ENCODE results near the gene WDPCP. TPM values are rescaled to one million over a fixed set of nuclear protein-coding genes. Genes with fewer than 3 reads are reported as not detected.
"Not testable (repeated sequence)": the region's sequence is repeated elsewhere in the genome, so short reads cannot be mapped to it uniquely, and the experiment has no call there.

WDPCP gene
- total RNA-seq, 5 donors from 2014 or later (not counting 1 experiment from before 2014, with no cell fraction given), result 8.5 to 19.0 (median 11.5) TPM

DNA sequence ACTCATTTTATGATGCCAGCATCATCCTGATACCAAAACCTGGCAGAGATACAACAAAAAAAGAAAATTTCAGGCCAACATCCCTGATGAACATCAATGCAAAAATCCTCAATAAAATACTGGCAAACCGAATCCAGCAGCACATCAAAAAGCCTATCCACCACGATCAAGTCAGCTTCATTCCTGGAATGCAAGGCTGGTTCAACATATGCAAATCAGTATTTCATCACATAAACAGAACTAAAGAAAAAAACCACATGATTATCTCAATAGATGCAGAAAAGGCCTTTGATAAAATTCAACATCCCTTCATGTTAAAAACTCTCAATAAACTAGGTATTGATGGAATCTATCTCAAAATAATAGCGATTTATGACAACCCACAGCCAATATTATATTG is 29.4 kb downstream of the WDPCP start:
- H3K27ac Mint-ChIP-seq; CTCF ChIA-PET; H3K4me1 ChIP-seq (ENCODE audit: control insufficient read depth in 1 of 2, extremely low read depth in 1 of 2, insufficient read depth in 2 of 2, low read length in 2 of 2); H3K27me3 Mint-ChIP-seq; H3K4me3 ChIP-seq (ENCODE audit: control insufficient read depth in 1 of 2, extremely low read depth in 1 of 2, low read length in 1 of 2); ATAC-seq (replicated peaks in 1 of 4); H3K27me3 ChIP-seq (replicated peaks in 1 of 2; ENCODE audit: control insufficient read depth in 2 of 2, extremely low read depth in 1 of 2, insufficient read depth in 2 of 2, low read length in 1 of 2); DNase-seq; H3K36me3 ChIP-seq (ENCODE audit: control insufficient read depth in 2 of 2, extremely low read depth in 1 of 2, insufficient read depth in 1 of 2, low read length in 1 of 2); POLR2A ChIA-PET; H3K27ac ChIP-seq (ENCODE audit: low read length); H3K9me3 ChIP-seq: not testable (repeated sequence)
- peaks cover 18 to 47% (median 20%) of the 10 kb centered on the region in 3 donors for H3K9me3 Mint-ChIP-seq
- H3K4me3 Mint-ChIP-seq, result peak overlapping the region in 1 of 3 donors; percentile 6
- 66% methylated on average over 2 of the region's 3 CpGs for WGBS (ENCODE audit: insufficient coverage)
- H3K4me1 Mint-ChIP-seq, result peaks cover 7 to 12% (median 9%) of the 10 kb centered on the region in 3 donors
- peaks cover 75% of the 10 kb centered on the region for H3K36me3 Mint-ChIP-seq

DNA sequence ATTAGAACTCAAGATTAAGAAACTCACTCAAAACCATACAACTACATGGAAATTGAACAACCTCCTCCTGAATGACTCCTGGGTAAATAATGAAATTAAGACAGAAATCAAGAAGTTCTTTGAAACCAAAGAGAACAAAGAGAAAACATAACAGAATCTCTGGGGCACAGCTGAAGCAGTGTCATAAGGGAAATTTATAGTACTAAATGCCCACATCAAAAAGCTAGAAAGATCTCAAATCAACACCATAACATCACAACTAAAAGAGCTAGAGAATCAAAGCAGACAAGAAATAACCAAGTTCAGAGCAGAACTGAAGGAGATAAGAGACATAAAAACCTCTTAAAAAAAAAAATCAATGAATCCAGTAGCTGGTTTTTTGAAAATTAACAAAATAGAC is 30.5 kb downstream of the WDPCP start:
- ATAC-seq (replicated peaks in 1 of 4); H3K9me3 ChIP-seq; DNase-seq; H3K27me3 Mint-ChIP-seq; H3K4me1 ChIP-seq (ENCODE audit: control insufficient read depth in 1 of 2, extremely low read depth in 1 of 2, insufficient read depth in 2 of 2, low read length in 2 of 2); POLR2A ChIA-PET; H3K27me3 ChIP-seq (replicated peaks in 1 of 2; ENCODE audit: control insufficient read depth in 2 of 2, extremely low read depth in 1 of 2, insufficient read depth in 2 of 2, low read length in 1 of 2); H3K4me3 ChIP-seq (ENCODE audit: control insufficient read depth in 1 of 2, extremely low read depth in 1 of 2, low read length in 1 of 2); CTCF ChIA-PET; H3K36me3 ChIP-seq (ENCODE audit: control insufficient read depth in 2 of 2, extremely low read depth in 1 of 2, insufficient read depth in 1 of 2, low read length in 1 of 2); H3K27ac ChIP-seq (ENCODE audit: low read length): not testable (repeated sequence)
- Mint-ChIP-seq H3K4me3 (peak overlapping the region in 1 of 3 donors; percentile 5), H3K4me1 (peaks cover 7 to 12% (median 9%) of the 10 kb centered on the region in 3 donors), H3K9me3 (peaks cover 18 to 47% (median 20%) of the 10 kb centered on the region in 3 donors), H3K27ac (peak overlapping the region in 1 of 2 donors; percentile 17), H3K36me3 (peaks cover 71% of the 10 kb centered on the region)

DNA sequence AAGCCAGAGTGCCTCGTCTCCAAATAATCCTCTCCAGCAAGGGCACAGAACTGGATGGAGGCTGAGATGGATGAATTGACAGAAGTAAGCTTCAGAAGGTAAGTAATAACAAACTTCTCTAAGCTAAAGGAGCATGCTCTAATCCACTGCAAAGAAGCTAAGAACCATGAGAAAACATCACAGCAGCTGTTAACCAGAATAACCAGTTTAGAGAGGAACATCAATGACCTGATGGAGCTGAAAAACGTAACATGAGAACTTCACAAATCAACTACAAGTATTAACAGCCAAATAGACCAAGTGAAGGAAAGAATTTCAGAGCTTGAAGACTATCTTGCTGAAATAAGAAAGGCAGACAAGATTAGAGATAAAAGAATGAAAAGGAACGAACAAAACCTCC is 32.3 kb downstream of the WDPCP start:
- H3K9me3 Mint-ChIP-seq, result peaks cover 12 to 43% (median 13%) of the 10 kb centered on the region in 3 donors
- no peak for ATAC-seq (replicated peaks in 1 of 4)
- H3K27me3 Mint-ChIP-seq, result no peaks in the 10 kb centered on the region
- no peaks in the 10 kb centered on the region for H3K27me3 ChIP-seq (replicated peaks in 1 of 2; ENCODE audit: control insufficient read depth in 2 of 2, extremely low read depth in 1 of 2, insufficient read depth in 2 of 2, low read length in 1 of 2)
- CTCF ChIA-PET, result no interaction called here
- no peak for DNase-seq
- POLR2A ChIA-PET, result no interaction called here
- no peaks in the 10 kb centered on the region for H3K36me3 ChIP-seq (ENCODE audit: control insufficient read depth in 2 of 2, extremely low read depth in 1 of 2, insufficient read depth in 1 of 2, low read length in 1 of 2)
- no peak overlapping the region for H3K4me3 ChIP-seq (ENCODE audit: control insufficient read depth in 1 of 2, extremely low read depth in 1 of 2, low read length in 1 of 2)
- peaks cover 7 to 12% (median 9%) of the 10 kb centered on the region in 3 donors for H3K4me1 Mint-ChIP-seq
- no peaks in the 10 kb centered on the region for H3K4me1 ChIP-seq (ENCODE audit: control insufficient read depth in 1 of 2, extremely low read depth in 1 of 2, insufficient read depth in 2 of 2, low read length in 2 of 2)
- no peaks in the 10 kb centered on the region for H3K9me3 ChIP-seq
- WGBS (ENCODE audit: insufficient coverage), result no CpG with 5 or more reads among the region's 3 CpGs
- no peak overlapping the region for H3K4me3 Mint-ChIP-seq
- peaks cover 62% of the 10 kb centered on the region for H3K36me3 Mint-ChIP-seq
- H3K27ac Mint-ChIP-seq, result no peak overlapping the region
- H3K27ac ChIP-seq (ENCODE audit: low read length), result no peak overlapping the region

DNA sequence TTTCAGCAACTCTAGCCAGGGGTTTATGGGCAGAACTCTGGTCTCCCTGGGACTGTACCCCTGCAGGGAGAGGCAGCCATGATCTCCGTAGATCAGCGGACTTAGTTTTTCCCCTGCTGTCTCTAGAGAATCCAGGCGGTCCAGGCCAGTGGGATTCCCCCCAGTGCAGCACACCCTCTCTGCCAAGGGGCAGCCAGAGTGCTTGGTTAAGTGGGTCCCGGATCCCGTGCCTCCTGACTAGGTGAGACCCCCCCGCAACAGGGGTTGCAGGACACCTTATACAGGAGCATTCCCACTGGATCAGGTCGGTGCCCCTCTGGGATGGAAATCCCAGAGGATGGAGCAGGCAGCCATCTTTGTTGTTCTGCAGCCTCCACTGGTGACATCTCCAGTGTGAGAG is 33.0 kb downstream of the WDPCP start:
- H3K27me3 Mint-ChIP-seq, result no peaks in the 10 kb centered on the region
- H3K4me3 ChIP-seq (ENCODE audit: control insufficient read depth in 1 of 2, extremely low read depth in 1 of 2, low read length in 1 of 2), result no peak overlapping the region
- ChIA-PET CTCF (no interaction called here), POLR2A (no interaction called here)
- WGBS (ENCODE audit: insufficient coverage), result 96% methylated on average over 7 of the region's 7 CpGs
- no peaks in the 10 kb centered on the region for H3K9me3 ChIP-seq
- H3K4me3 Mint-ChIP-seq, result no peak overlapping the region
- H3K4me1 ChIP-seq (ENCODE audit: control insufficient read depth in 1 of 2, extremely low read depth in 1 of 2, insufficient read depth in 2 of 2, low read length in 2 of 2), result no peaks in the 10 kb centered on the region
- no peak for DNase-seq
- H3K9me3 Mint-ChIP-seq, result peaks cover 10 to 40% (median 12%) of the 10 kb centered on the region in 3 donors
- H3K36me3 Mint-ChIP-seq, result peaks cover 55% of the 10 kb centered on the region
- peaks cover 8 to 12% (median 10%) of the 10 kb centered on the region in 3 donors for H3K4me1 Mint-ChIP-seq
- no peak for ATAC-seq (replicated peaks in 1 of 4)
- no peaks in the 10 kb centered on the region for H3K27me3 ChIP-seq (replicated peaks in 1 of 2; ENCODE audit: control insufficient read depth in 2 of 2, extremely low read depth in 1 of 2, insufficient read depth in 2 of 2, low read length in 1 of 2)
- H3K27ac Mint-ChIP-seq, result no peak overlapping the region
- no peaks in the 10 kb centered on the region for H3K36me3 ChIP-seq (ENCODE audit: control insufficient read depth in 2 of 2, extremely low read depth in 1 of 2, insufficient read depth in 1 of 2, low read length in 1 of 2)
- H3K27ac ChIP-seq (ENCODE audit: low read length), result no peak overlapping the region

DNA sequence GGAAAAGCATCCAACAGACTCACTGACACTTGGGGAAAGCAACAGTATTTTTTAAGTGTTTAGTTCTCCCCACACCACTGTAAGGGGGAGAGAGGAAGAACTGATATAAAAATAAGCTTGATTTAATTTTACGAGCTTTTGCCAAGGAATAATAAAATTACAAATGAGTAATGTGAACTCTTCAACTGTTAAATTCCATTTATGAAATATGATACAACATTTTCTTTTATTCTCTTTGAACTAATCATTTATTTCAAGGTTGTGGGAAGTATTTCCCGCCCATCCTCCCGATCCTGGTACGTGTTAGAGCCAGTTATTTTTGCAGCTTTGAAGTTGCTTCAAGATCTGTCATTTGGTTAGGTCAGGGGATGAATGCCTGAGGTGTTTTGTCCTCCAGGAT is 35.2 kb downstream of the WDPCP start:
- ATAC-seq (replicated peaks in 1 of 4), result no peak
- no peak overlapping the region for H3K27ac ChIP-seq (ENCODE audit: low read length)
- Mint-ChIP-seq H3K4me1 (peaks cover 8 to 12% (median 10%) of the 10 kb centered on the region in 3 donors), H3K27ac (no peak overlapping the region), H3K4me3 (no peak overlapping the region), H3K9me3 (peaks cover 5 to 28% (median 9%) of the 10 kb centered on the region in 3 donors), H3K36me3 (peaks cover 43% of the 10 kb centered on the region), H3K27me3 (no peaks in the 10 kb centered on the region)
- no peaks in the 10 kb centered on the region for H3K4me1 ChIP-seq (ENCODE audit: control insufficient read depth in 1 of 2, extremely low read depth in 1 of 2, insufficient read depth in 2 of 2, low read length in 2 of 2)
- no peaks in the 10 kb centered on the region for H3K27me3 ChIP-seq (replicated peaks in 1 of 2; ENCODE audit: control insufficient read depth in 2 of 2, extremely low read depth in 1 of 2, insufficient read depth in 2 of 2, low read length in 1 of 2)
- H3K36me3 ChIP-seq (ENCODE audit: control insufficient read depth in 2 of 2, extremely low read depth in 1 of 2, insufficient read depth in 1 of 2, low read length in 1 of 2), result no peaks in the 10 kb centered on the region
- DNase-seq, result no peak
- ChIA-PET POLR2A (no interaction called here), CTCF (no interaction called here)
- no CpG with 5 or more reads among the region's 4 CpGs for whole genome bisulfite sequencing (ENCODE audit: insufficient coverage)
- H3K4me3 ChIP-seq (ENCODE audit: control insufficient read depth in 1 of 2, extremely low read depth in 1 of 2, low read length in 1 of 2), result no peak overlapping the region
- H3K9me3 ChIP-seq, result no peaks in the 10 kb centered on the region

DNA sequence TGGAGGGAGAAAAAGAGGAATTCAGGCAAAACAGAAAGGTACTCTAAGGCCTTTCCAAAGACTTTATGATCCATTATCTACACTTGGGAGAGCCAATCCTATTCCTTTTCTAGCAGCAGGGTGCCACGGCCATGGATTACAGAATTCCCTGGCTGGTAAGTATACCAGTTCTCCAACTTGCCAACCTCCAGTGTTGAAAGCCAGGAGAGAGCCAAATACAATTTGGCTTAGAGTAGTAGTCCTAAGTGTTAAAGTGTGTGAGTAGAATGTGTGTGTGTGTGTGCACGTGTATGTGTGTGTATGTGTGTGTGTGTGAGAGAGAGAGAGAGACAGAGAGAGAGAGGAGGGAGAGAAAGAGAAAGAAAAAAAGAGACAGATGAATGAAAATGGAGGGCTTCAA is 43.3 kb downstream of the WDPCP start:
- H3K27me3 Mint-ChIP-seq, result no peaks in the 10 kb centered on the region
- no peaks in the 10 kb centered on the region for H3K27me3 ChIP-seq (replicated peaks in 1 of 2; ENCODE audit: control insufficient read depth in 2 of 2, extremely low read depth in 1 of 2, insufficient read depth in 2 of 2, low read length in 1 of 2)
- no peak overlapping the region for H3K4me3 ChIP-seq (ENCODE audit: control insufficient read depth in 1 of 2, extremely low read depth in 1 of 2, low read length in 1 of 2)
- ATAC-seq (replicated peaks in 1 of 4) (no peak), DNase-seq (no peak)
- ChIA-PET POLR2A (no interaction called here), CTCF (no interaction called here)
- H3K4me1 Mint-ChIP-seq, result peaks cover 0 to under 1% (median 0%) of the 10 kb centered on the region in 3 donors
- peaks cover 10% of the 10 kb centered on the region for H3K36me3 Mint-ChIP-seq
- no peaks in the 10 kb centered on the region for H3K4me1 ChIP-seq (ENCODE audit: control insufficient read depth in 1 of 2, extremely low read depth in 1 of 2, insufficient read depth in 2 of 2, low read length in 2 of 2)
- no peak overlapping the region for H3K27ac Mint-ChIP-seq
- peaks cover 0 to 8% (median 6%) of the 10 kb centered on the region in 3 donors for H3K9me3 Mint-ChIP-seq
- H3K9me3 ChIP-seq, result no peaks in the 10 kb centered on the region
- H3K27ac ChIP-seq (ENCODE audit: low read length), result no peak overlapping the region
- WGBS (ENCODE audit: insufficient coverage), result no CpG with 5 or more reads among the region's 2 CpGs
- H3K4me3 Mint-ChIP-seq, result no peak overlapping the region
- no peaks in the 10 kb centered on the region for H3K36me3 ChIP-seq (ENCODE audit: control insufficient read depth in 2 of 2, extremely low read depth in 1 of 2, insufficient read depth in 1 of 2, low read length in 1 of 2)

Measured in T-cell (primary cell).